Activated CD4-positive, alpha-beta T cell treated with anti-CD3 and anti-CD28 coated beads, Interleukin-10, Interleukin-2, amounts not matched to agents 100 ng/mL and 50 ng/mL, durations not matched to agents 16 hours and 8 hours (primary cell): ENCODE results near the gene RSPH6A.
"Not testable (repeated sequence)": the region's sequence is repeated elsewhere in the genome, so short reads cannot be mapped to it uniquely, and the experiment has no call there.

Source experiments
- DNase-seq: peaks from one replicate; pipeline ENCODE4 v3.0.0-alpha.2; 2020

Gene RSPH6A

GRCh38 chr19:45764475-45764874, 50.6 kb downstream of the RSPH6A start:
- DNase-seq, result no peak

GRCh38 chr19:45763691-45764294, 51.3 kb downstream of the RSPH6A start:
- DNase-seq, result no peak

GRCh38 chr19:45762870-45763631, 52.1 kb downstream of the RSPH6A start:
- no peak for DNase-seq

GRCh38 chr19:45761714-45762113, 53.4 kb downstream of the RSPH6A start:
- DNase-seq, result no peak

GRCh38 chr19:45758921-45759320, 56.2 kb downstream of the RSPH6A start:
- no peak for DNase-seq

- no peak for DNase-seq
These were observed 57.4 kb downstream of the RSPH6A start for GRCh38 chr19:45757695-45758094.

GRCh38 chr19:45754323-45754722, 60.8 kb downstream of the RSPH6A start:
- DNase-seq, result no peak

GRCh38 chr19:45753548-45753947, 61.6 kb downstream of the RSPH6A start:
- DNase-seq, result no peak

GRCh38 chr19:45752639-45753038, 62.5 kb downstream of the RSPH6A start:
- DNase-seq, result no peak

- not testable (repeated sequence) for DNase-seq
These were observed 63.6 kb downstream of the RSPH6A start for GRCh38 chr19:45751483-45751882.

GRCh38 chr19:45747513-45747912, 67.6 kb downstream of the RSPH6A start:
- DNase-seq, result no peak

- DNase-seq, result no peak
These were observed 68.2 kb downstream of the RSPH6A start for GRCh38 chr19:45746866-45747265.
